ENCODE results near the gene HSF4. TPM values are rescaled to one million over a fixed set of nuclear protein-coding genes. Genes with fewer than 3 reads are reported as not detected.

HSF4 gene
- total and polyA plus RNA-seq, 12 donors, result 9.1 to 199 (median 38.6) TPM

GRCh38 chr16:67194260-67194659 lies 29.7 kb downstream of the HSF4 start:
- Histone ChIP-seq H3K4me3 (no peak overlapping the region), H3K27me3 (no peaks in the 10 kb centered on the region), H3K36me3 (peaks cover 3 to 63% (median 44%) of the 10 kb centered on the region in 9 donors), H3K4me1 (peaks cover 18 to 69% (median 40%) of the 10 kb centered on the region in 9 donors), H3K9me3 (no peaks in the 10 kb centered on the region), H3K27ac (no peak overlapping the region)
- TF ChIP-seq CTCF (IDR thresholded peaks at IDR 0.05), result no peak
- no peak for ATAC-seq
- intact Hi-C loops (cut with DNase I), result loop anchor here in 3 of 10 donors (5.0 kb wide), 2 partner anchors 33 to 53 kb away; partner anchors contain the start of genes TMEM208 (in 2 of the 3), FHOD1 (in 1 of the 3) and SLC9A5 (in 1 of the 3)
- no peak for DNase-seq
- 95 to 96% methylated on average over 6 of the region's 6 CpGs for WGBS, 2 donors

GRCh38 chr16:67195676-67196075 lies 31.1 kb downstream of the HSF4 start:
- peaks cover 3 to 77% (median 44%) of the 10 kb centered on the region in 9 donors for H3K36me3 ChIP-seq

GRCh38 chr16:67196881-67197280 lies 32.3 kb downstream of the HSF4 start:
- H3K4me1 ChIP-seq, result peaks cover 12 to 52% (median 27%) of the 10 kb centered on the region in 9 donors
- peaks cover 3 to 86% (median 45%) of the 10 kb centered on the region in 9 donors for H3K36me3 ChIP-seq
- H3K4me3 ChIP-seq, result no peak overlapping the region
- ATAC-seq (no peak), DNase-seq (no peak)
- WGBS, 2 donors, result 88 to 95% methylated on average over 1 of the region's 1 CpG
- H3K27me3 ChIP-seq, result no peaks in the 10 kb centered on the region
- intact Hi-C loops (cut with DNase I), result no loop called here
- no peaks in the 10 kb centered on the region for H3K9me3 ChIP-seq
- TF ChIP-seq CTCF (IDR thresholded peaks at IDR 0.05), result no peak
- no peak overlapping the region for H3K27ac ChIP-seq

More at GRCh38 chr16:67195676-67196075, 31.1 kb downstream of the HSF4 start:
- no peak for DNase-seq
- no peak for ATAC-seq
- intact Hi-C loops (cut with DNase I), result no loop called here
- TF ChIP-seq CTCF (IDR thresholded peaks at IDR 0.05), result no peak
- WGBS, 2 donors, result 72 to 82% methylated on average over 5 of the region's 5 CpGs
- Histone ChIP-seq H3K9me3 (no peaks in the 10 kb centered on the region), H3K4me3 (no peak overlapping the region), H3K27me3 (no peaks in the 10 kb centered on the region), H3K4me1 (peaks cover 18 to 64% (median 39%) of the 10 kb centered on the region in 9 donors), H3K27ac (no peak overlapping the region)

- H3K27me3 ChIP-seq, result no peaks in the 10 kb centered on the region
- H3K27ac ChIP-seq, result no peak overlapping the region
- H3K4me1 ChIP-seq, result peaks cover 10 to 51% (median 25%) of the 10 kb centered on the region in 9 donors
- no peak overlapping the region for H3K4me3 ChIP-seq
- DNase-seq, result no peak
- H3K36me3 ChIP-seq, result peaks cover 3 to 95% (median 49%) of the 10 kb centered on the region in 9 donors
- intact Hi-C loops (cut with DNase I), result no loop called here
- no peak for ATAC-seq
- H3K9me3 ChIP-seq, result no peaks in the 10 kb centered on the region
- TF ChIP-seq CTCF (IDR thresholded peaks at IDR 0.05), result no peak
- 62 to 64% methylated on average over 6 of the region's 6 CpGs for WGBS, 2 donors
Observed at GRCh38 chr16:67197704-67198103, 33.2 kb downstream of the HSF4 start.
